HepG2 (cell line): ENCODE measurements around the gene CCL1. TPM values are rescaled to one million over a fixed set of nuclear protein-coding genes. Genes with fewer than 3 reads are reported as not detected.

ENCODE experiments used
- ATAC-seq: fragments of 200-7000 bp; cut with Tn5 transposase; 3 replicates; pipeline ENCODE4 v1.9.1; 2020; ENCODE audit warnings: mild to moderate bottlenecking, moderate library complexity
- BruUV-seq: library from RNA; stranded (reverse); fragments of 400-500 nt; replicated peaks from 2 replicates; lab custom pipeline; 2021; lab: Mats Ljungman, UMichigan
- CTCF ChIA-PET: fragments of 300-600 bp; formaldehyde crosslinking; extraction: SDS; loops from one replicate; lab custom pipeline; 2021; ENCODE audit warnings: low total read pairs, inconsistent platforms, low intra/inter-chr PET ratio; lab: Yijun Ruan, JAX
- POLR2A ChIA-PET: fragments of 350-600 bp; sonication (Branson Sonifier 250); formaldehyde crosslinking; loops from one replicate; lab custom pipeline; 2020; ENCODE audit warnings: antibody characterized with exemption, inconsistent platforms; lab: Yijun Ruan, JAX
- DNase-seq: peaks from one replicate; pipeline ENCODE4 v3.0.0-alpha.2; 2015; ENCODE audit warnings: low spot score
- FAIRE-seq: peaks from 3 replicates; lab custom pipeline; 2011; peaks lifted over from hg19 to GRCh38; lab: Jason Lieb, UNC
- H2AFZ ChIP-seq: one replicate; pipeline ENCODE4 v1.6.1; 2011; ENCODE audit warnings: low read length, inconsistent platforms
- H3K27ac ChIP-seq: fragments of 300-600 bp; 3 replicates; pipeline ENCODE4 v1.8.0; 2011; ENCODE audit warnings: mixed run types, mild to moderate bottlenecking, mixed read lengths, low read length, inconsistent platforms; ENCODE audit not compliant: insufficient read depth; ENCODE audit errors: extremely low read length
- H3K27me3 ChIP-seq, 2 experiments: fragments of 200-600 bp in 1 of 2; 2 replicates in 1 of 2; 3 replicates in 1 of 2; pipeline versions ENCODE4 v1.6.0 to v1.8.0; 2011; ENCODE audit warnings: low read length in 2 of 2, mild to moderate bottlenecking in 2 of 2, moderate library complexity in 2 of 2, inconsistent platforms in 1 of 2; ENCODE audit not compliant: insufficient read depth in 2 of 2, control insufficient read depth in 1 of 2
- H3K36me3 ChIP-seq, 2 experiments: fragments of 200-600 bp in 1 of 2; replicated peaks in 1 of 2; 2 replicates in 1 of 2; 3 replicates in 1 of 2; pipeline versions ENCODE4 v1.5.1 to v1.8.0; 2011; ENCODE audit warnings: low read length in 2 of 2, inconsistent platforms in 1 of 2; ENCODE audit not compliant: insufficient read depth in 2 of 2, control insufficient read depth in 1 of 2
- H3K4me1 ChIP-seq: 2 replicates; pipeline ENCODE4 v1.5.1; 2012; ENCODE audit warnings: low read length, inconsistent platforms; ENCODE audit not compliant: insufficient read depth
- H3K4me2 ChIP-seq: 2 replicates; pipeline ENCODE4 v1.6.0; 2011; ENCODE audit warnings: low read depth, low read length, inconsistent platforms
- H3K4me3 ChIP-seq, 3 experiments: fragments of 200-600 bp in 1 of 3; sonication (generic), shearing (Covaris generic) in 1 of 3; replicated peaks in 1 of 3; 2 replicates each; pipeline ENCODE4 v1.5.1; 2011 to 2016; ENCODE audit warnings: low read length in 3 of 3, inconsistent platforms in 2 of 3, low read depth in 2 of 3, mild to moderate bottlenecking in 2 of 3, control low read depth in 1 of 3, mixed read lengths in 1 of 3; ENCODE audit not compliant: insufficient read depth in 1 of 3
- H3K79me2 ChIP-seq: one replicate; pipeline ENCODE4 v1.6.1; 2011; ENCODE audit warnings: low read length, inconsistent platforms; ENCODE audit not compliant: insufficient read depth
- H3K9ac ChIP-seq: 2 replicates; pipeline ENCODE4 v1.6.0; 2011; ENCODE audit warnings: mild to moderate bottlenecking, low read depth, low read length, inconsistent platforms; ENCODE audit not compliant: insufficient read depth
- H3K9me3 ChIP-seq: 2 replicates; pipeline ENCODE4 v1.5.1; 2012; ENCODE audit warnings: mild to moderate bottlenecking, low read length
- H4K20me1 ChIP-seq: 2 replicates; pipeline ENCODE4 v1.6.0; 2011; ENCODE audit warnings: inconsistent platforms, mild to moderate bottlenecking, low read length, moderate library complexity; ENCODE audit not compliant: insufficient read depth
- CAMTA2 ChIP-seq: sonication (generic); formaldehyde crosslinking; IDR thresholded peaks from 2 replicates; pipeline ENCODE4 v1.4.0; 2020; ENCODE audit warnings: mild to moderate bottlenecking, missing genetic modification reagents, borderline replicate concordance
- DPF2 ChIP-seq: sonication (generic); formaldehyde crosslinking; IDR thresholded peaks from 2 replicates; pipeline ENCODE4 v1.4.0; 2020; ENCODE audit warnings: mild to moderate bottlenecking, low read depth, missing genetic modification reagents, borderline replicate concordance
- GTF3A ChIP-seq: sonication (generic); formaldehyde crosslinking; conservative IDR thresholded peaks from 2 replicates; pipeline ENCODE4 v1.4.0; 2020; ENCODE audit warnings: mild to moderate bottlenecking, missing genetic modification reagents
- HINFP ChIP-seq: sonication (generic); formaldehyde crosslinking; IDR thresholded peaks from 2 replicates; pipeline ENCODE4 v1.4.0; 2020; ENCODE audit warnings: low read depth, mild to moderate bottlenecking, missing genetic modification reagents
- MED8 ChIP-seq: sonication (generic); formaldehyde crosslinking; IDR thresholded peaks from 2 replicates; pipeline ENCODE4 v1.8.1; 2023; ENCODE audit warnings: mild to moderate bottlenecking, missing genetic modification reagents; ENCODE audit not compliant: insufficient replicate concordance
- MYNN ChIP-seq: sonication (generic); formaldehyde crosslinking; IDR thresholded peaks from 2 replicates; pipeline ENCODE4 v1.4.0; 2020; ENCODE audit warnings: mild to moderate bottlenecking, low read depth, missing genetic modification reagents
- NR2C2 ChIP-seq: sonication (generic); formaldehyde crosslinking; IDR thresholded peaks from 2 replicates; pipeline ENCODE4 v1.4.0; 2020; ENCODE audit warnings: missing genetic modification reagents, mild to moderate bottlenecking, moderate library complexity, borderline replicate concordance
- PAF1 ChIP-seq: IDR thresholded peaks from 2 replicates; pipeline ENCODE4 v1.6.1; 2016; ENCODE audit warnings: missing genetic modification reagents, missing compliant biosample characterization
- POGK ChIP-seq: sonication (generic); formaldehyde crosslinking; conservative IDR thresholded peaks from 2 replicates; pipeline ENCODE4 v1.8.0; 2022; ENCODE audit warnings: mild to moderate bottlenecking, moderate library complexity, missing genetic modification reagents
- RBFOX2 ChIP-seq: fragments of 200-400 bp; formaldehyde crosslinking; IDR thresholded peaks from 2 replicates; pipeline ENCODE4 v1.6.1; 2017; ENCODE audit warnings: low read depth, mild to moderate bottlenecking, low read length
- SMC3 ChIP-seq: IDR thresholded peaks from 2 replicates; pipeline ENCODE4 v1.6.1; 2011; ENCODE audit warnings: low read length, improper control_type of control experiment
- SP4 ChIP-seq: sonication (generic); formaldehyde crosslinking; IDR thresholded peaks from 2 replicates; pipeline ENCODE4 v1.8.1; 2023; ENCODE audit warnings: mild to moderate bottlenecking, missing genetic modification reagents
- TCF12 ChIP-seq, 2 experiments: fragments of 450-650 bp in 1 of 2; sonication (generic) in 1 of 2; formaldehyde crosslinking in 1 of 2; IDR thresholded peaks; 2 replicates each; pipeline versions ENCODE4 v1.6.1 to v1.8.0; 2017 to 2022; ENCODE audit warnings: antibody characterized with exemption in 1 of 2, mild to moderate bottlenecking in 1 of 2, missing genetic modification reagents in 1 of 2, moderate library complexity in 1 of 2
- THYN1 ChIP-seq: sonication (generic); formaldehyde crosslinking; IDR thresholded peaks from 2 replicates; pipeline ENCODE4 v1.8.1; 2023; ENCODE audit warnings: low read depth, mild to moderate bottlenecking, moderate library complexity, missing genetic modification reagents, borderline replicate concordance
- ZNF12 ChIP-seq: sonication (generic); formaldehyde crosslinking; IDR thresholded peaks from 2 replicates; pipeline ENCODE4 v1.5.0; 2020; ENCODE audit warnings: missing genetic modification reagents
- ZNF230 ChIP-seq: sonication (generic); formaldehyde crosslinking; IDR thresholded peaks from 2 replicates; pipeline ENCODE4 v1.4.0; 2020; ENCODE audit warnings: mild to moderate bottlenecking, missing genetic modification reagents
- ZNF501 ChIP-seq: sonication (generic); formaldehyde crosslinking; IDR thresholded peaks from 2 replicates; pipeline ENCODE4 v1.5.1; 2020; ENCODE audit warnings: mild to moderate bottlenecking, moderate library complexity, missing genetic modification reagents
- ZNF703 ChIP-seq: sonication (generic); formaldehyde crosslinking; IDR thresholded peaks from 2 replicates; pipeline ENCODE4 v1.5.1; 2020; ENCODE audit warnings: missing genetic modification reagents, mild to moderate bottlenecking, moderate library complexity, borderline replicate concordance
- ZNF766 ChIP-seq: sonication (generic); formaldehyde crosslinking; IDR thresholded peaks from 2 replicates; pipeline ENCODE4 v1.5.0; 2020; ENCODE audit warnings: missing genetic modification reagents, borderline replicate concordance
- ZNF777 ChIP-seq: sonication (generic); formaldehyde crosslinking; IDR thresholded peaks from 2 replicates; pipeline ENCODE4 v1.4.0; 2020; ENCODE audit warnings: missing genetic modification reagents
- WGBS: methylation state at CpG from one replicate; pipeline ENCODE4 v1.1.6; 2017; ENCODE audit warnings: low lambda C conversion rate; 5-methylcytosine and 5-hydroxymethylcytosine counted together
- in situ Hi-C: cut with HindIII; loops from 2 replicates; pipeline ENCODE4 v1.10.0; 2017; ENCODE audit warnings: low pct_unique_long_range_greater_than_20kb; ENCODE audit not compliant: extremely low pct_ligation_motif_present
- intact Hi-C: fragments of 100-400 bp; cut with micrococcal nuclease; formaldehyde crosslinking; loops from one replicate; pipeline ENCODE4 v1.10.0; 2022; ENCODE audit not compliant: unreplicated experiment
- polyA plus RNA-seq, 8 experiments: library from polyadenylated mRNA; depleted of rRNA in 3 of 8; stranded (reverse) in 7 of 8; unstranded in 1 of 8; fragments of >200 nt; fragmentation: Illumina TruSeq in 4 of 8; extraction: Trizol in 4 of 8; gene quantifications; 2 replicates each; pipeline versions ENCODE4 v1.2.1 to v1.2.3, GENCODE V29; 2011 to 2016; ENCODE audit warnings: low read depth in 4 of 8, missing spikeins in 1 of 8, mixed read lengths in 1 of 8; ENCODE audit not compliant: insufficient read depth in 1 of 8
- total RNA-seq, 5 experiments: library from RNA; depleted of rRNA; stranded (reverse); fragments of >200 nt; fragmentation: Illumina TruSeq; extraction: Trizol; gene quantifications; 2 replicates each; pipeline ENCODE4 v1.2.3, GENCODE V29; 2016; ENCODE audit warnings: low read depth in 1 of 5

CCL1 gene
- total and polyA plus RNA-seq, 2 of the 13 experiments (the other 11 are each of a cell fraction or from before 2014, with no cell fraction given), result not detected

- TF ChIP-seq DPF2 (CRISPR knock-in tag) (no peak), MED8 (CRISPR knock-in tag) (no peak)
- TF ChIP-seq, all 625 proteins: peak for 0
Measured at GRCh38 chr17:34412534-34412933, 49.5 kb upstream of the CCL1 start (continued).

- 22% methylated on average over 5 of the region's 5 CpGs for WGBS
- H3K27me3 ChIP-seq, result peaks cover 0 to 8% of the 10 kb centered on the region in 2 experiments; a peak in 1 of 5 replicates
- intact Hi-C loops (no loop called here), in situ Hi-C loops (loop anchor here (25.0 kb wide), 1 partner anchor 1125 kb away; the partner anchor contains the start of gene SLFN12L)
- CTCF ChIA-PET, result no interaction called here
- H4K20me1 ChIP-seq, result no peaks in the 10 kb centered on the region
- POLR2A ChIA-PET, result no interaction called here
- no peaks in the 10 kb centered on the region for H3K36me3 ChIP-seq
- FAIRE-seq, result no peak
- no peak overlapping the region for H3K4me3 ChIP-seq
- H3K4me1 ChIP-seq, result no peaks in the 10 kb centered on the region
- no peak overlapping the region for H3K4me2 ChIP-seq
- no peaks in the 10 kb centered on the region for H3K9me3 ChIP-seq
- no TSS peak for BruUV-seq
- DNase-seq, result no peak
- H2AFZ ChIP-seq, result no peak overlapping the region
- ATAC-seq, result no peak
- no peaks in the 10 kb centered on the region for H3K79me2 ChIP-seq
- H3K9ac ChIP-seq, result no peak overlapping the region
- H3K27ac ChIP-seq, result no peak overlapping the region
- no peak for TF ChIP-seq ZNF501
- TF ChIP-seq ZNF12 (CRISPR knock-in tag), result no peak
- TF ChIP-seq RBFOX2, result no peak
- TF ChIP-seq SP4 (CRISPR knock-in tag), result no peak
- TF ChIP-seq MYNN, result no peak
- no peak for TF ChIP-seq ZNF777 (CRISPR knock-in tag)
- no peak for TF ChIP-seq THYN1 (CRISPR knock-in tag)
- no peak for TF ChIP-seq CAMTA2 (CRISPR knock-in tag)
- TF ChIP-seq SMC3, result no peak
- no peak for TF ChIP-seq TCF12 (IDR thresholded peaks at IDR 0.05)
- no peak for TF ChIP-seq TCF12 (CRISPR knock-in tag; IDR thresholded peaks at IDR 0.05)
- TF ChIP-seq GTF3A (CRISPR knock-in tag), result no peak
- no peak for TF ChIP-seq ZNF230 (CRISPR knock-in tag)
- TF ChIP-seq ZNF703 (CRISPR knock-in tag), result no peak
- TF ChIP-seq POGK (CRISPR knock-in tag), result no peak
- no peak for TF ChIP-seq ZNF766 (CRISPR knock-in tag)
- TF ChIP-seq PAF1 (CRISPR knock-in tag), result no peak
- no peak for TF ChIP-seq NR2C2 (CRISPR knock-in tag)
- no peak for TF ChIP-seq HINFP
Measured at GRCh38 chr17:34411646-34412421, 48.8 kb upstream of the CCL1 start.
